MG63 (cell line): ENCODE data around the gene DOCK10. TPM values are rescaled to one million over a fixed set of nuclear protein-coding genes. Genes with fewer than 3 reads are reported as not detected.

Source experiments
- DNase-seq: peaks from one replicate; pipeline ENCODE4 v3.0.0-alpha.2; 2020
- H3K27me3 ChIP-seq: fragments of 250-450 bp; sonication (Bioruptor Pico); 2 replicates; pipeline ENCODE4 v1.5.1; 2020; ENCODE audit warnings: mild to moderate bottlenecking, moderate library complexity
- H3K36me3 ChIP-seq: fragments of 250-450 bp; sonication (Bioruptor Pico); 2 replicates; pipeline ENCODE4 v1.5.1; 2020; ENCODE audit warnings: mild to moderate bottlenecking, moderate library complexity
- H3K4me3 ChIP-seq: fragments of 250-450 bp; sonication (Bioruptor Pico); 2 replicates; pipeline ENCODE4 v1.5.1; 2020; ENCODE audit warnings: mild to moderate bottlenecking, moderate library complexity
- H3K9me3 ChIP-seq: fragments of 250-450 bp; sonication (Bioruptor Pico); 2 replicates; pipeline ENCODE4 v1.5.1; 2020; ENCODE audit warnings: mild to moderate bottlenecking, moderate library complexity
- total RNA-seq: library from RNA; depleted of rRNA; stranded (reverse); fragments of >200 nt; shearing (Covaris generic); gene quantifications from 2 replicates; pipeline ENCODE4 v1.2.3, GENCODE V29; 2014; ENCODE audit warnings: low replicate concordance

The DOCK10 gene
- total RNA-seq, 1 experiment from 2014 or later: 10.1 TPM

- H3K9me3 ChIP-seq: no peaks in the 10 kb centered on the region
- H3K4me3 ChIP-seq: no peak overlapping the region
- no peak for DNase-seq
- no peaks in the 10 kb centered on the region for H3K27me3 ChIP-seq
- 0 out of 2 replicates have a peak, but pooled peaks cover 4% of the 10 kb centered on the region for H3K36me3 ChIP-seq
Observed at GRCh38 chr2:225004597-225004996, 37.7 kb downstream of the DOCK10 start.

DNA sequence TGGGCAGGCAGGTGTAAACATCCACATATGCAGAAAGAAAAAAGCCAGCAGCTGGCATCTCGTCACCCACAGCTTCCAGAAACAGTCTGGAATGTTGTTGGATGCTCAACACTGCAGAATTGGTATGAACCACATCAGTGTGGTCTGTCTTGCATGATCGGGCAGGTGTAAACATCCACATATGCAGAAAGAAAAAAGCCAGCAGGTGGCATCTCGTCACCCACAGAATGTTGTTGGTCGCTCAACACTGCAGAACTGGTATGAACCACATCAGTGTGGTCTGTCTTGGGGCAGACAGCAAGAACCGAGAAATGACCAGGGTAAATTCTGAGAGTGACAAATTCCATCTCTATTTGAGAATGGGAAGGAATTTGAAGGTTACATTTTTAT lies 39.6 kb downstream of the DOCK10 start:
- no peaks in the 10 kb centered on the region for H3K27me3 ChIP-seq
- DNase-seq: no peak
- no peak overlapping the region for H3K4me3 ChIP-seq
- H3K36me3 ChIP-seq: 0 out of 2 replicates have a peak, but pooled peaks cover 4% of the 10 kb centered on the region
- H3K9me3 ChIP-seq: no peaks in the 10 kb centered on the region

GRCh38 chr2:225002039-225002655 lies 40.1 kb downstream of the DOCK10 start:
- DNase-seq: peak; percentile 24
- H3K4me3 ChIP-seq: no peak overlapping the region
- 0 out of 2 replicates have a peak, but pooled peaks cover 4% of the 10 kb centered on the region for H3K36me3 ChIP-seq
- H3K9me3 ChIP-seq: no peaks in the 10 kb centered on the region
- no peaks in the 10 kb centered on the region for H3K27me3 ChIP-seq

GRCh38 chr2:224999754-225000153 lies 42.5 kb downstream of the DOCK10 start:
- H3K27me3 ChIP-seq: no peaks in the 10 kb centered on the region
- DNase-seq: no peak
- peaks cover 4% of the 10 kb centered on the region; the same call in 1 of the 2 replicates for H3K36me3 ChIP-seq
- no peak overlapping the region for H3K4me3 ChIP-seq
- no peaks in the 10 kb centered on the region for H3K9me3 ChIP-seq

DNA sequence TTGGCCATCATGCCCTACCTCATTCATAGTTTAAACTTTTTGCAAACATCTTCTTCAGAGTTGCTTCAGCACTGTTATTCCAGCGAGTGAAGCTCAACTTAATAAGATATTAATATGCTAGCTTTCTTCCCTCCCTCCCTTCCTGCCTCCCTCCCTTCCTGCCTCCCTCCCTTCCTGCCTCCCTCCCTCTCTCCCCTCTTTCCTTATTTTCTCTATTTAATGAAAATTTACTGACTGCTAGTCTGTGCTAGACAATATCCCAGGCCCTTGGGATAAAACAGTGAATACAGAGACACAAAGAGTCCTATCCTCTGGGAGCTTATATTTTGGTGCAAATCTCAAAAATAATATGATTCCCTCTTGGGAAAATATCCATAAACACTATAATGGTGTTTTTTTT lies 42.9 kb downstream of the DOCK10 start:
- H3K36me3 ChIP-seq: peaks cover 4% of the 10 kb centered on the region; the same call in 1 of the 2 replicates
- no peaks in the 10 kb centered on the region for H3K27me3 ChIP-seq
- no peaks in the 10 kb centered on the region for H3K9me3 ChIP-seq
- DNase-seq: no peak
- H3K4me3 ChIP-seq: no peak overlapping the region

DNA sequence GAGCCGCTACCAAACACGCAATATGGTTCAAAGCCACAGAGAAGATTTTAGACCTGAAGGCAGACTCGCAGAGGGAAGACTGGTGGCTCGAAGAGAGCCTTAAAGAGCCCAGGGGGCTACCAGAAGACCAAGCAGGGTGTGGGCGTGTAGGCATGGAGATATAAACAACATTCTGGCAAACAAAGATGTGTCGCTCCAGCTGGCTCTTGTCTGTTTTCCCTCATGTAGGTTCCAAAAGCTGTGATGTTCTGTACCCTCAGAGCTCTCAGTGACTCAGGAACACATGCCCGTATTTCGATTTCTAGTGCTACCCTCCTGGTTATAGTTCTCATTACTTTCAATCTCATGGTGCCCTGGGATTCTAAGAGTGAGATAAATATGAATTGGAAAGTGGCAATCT lies 44.5 kb downstream of the DOCK10 start:
- no peak for DNase-seq
- H3K27me3 ChIP-seq: no peaks in the 10 kb centered on the region
- H3K9me3 ChIP-seq: no peaks in the 10 kb centered on the region
- peaks cover 4% of the 10 kb centered on the region; the same call in 1 of the 2 replicates for H3K36me3 ChIP-seq
- H3K4me3 ChIP-seq: no peak overlapping the region

DNA sequence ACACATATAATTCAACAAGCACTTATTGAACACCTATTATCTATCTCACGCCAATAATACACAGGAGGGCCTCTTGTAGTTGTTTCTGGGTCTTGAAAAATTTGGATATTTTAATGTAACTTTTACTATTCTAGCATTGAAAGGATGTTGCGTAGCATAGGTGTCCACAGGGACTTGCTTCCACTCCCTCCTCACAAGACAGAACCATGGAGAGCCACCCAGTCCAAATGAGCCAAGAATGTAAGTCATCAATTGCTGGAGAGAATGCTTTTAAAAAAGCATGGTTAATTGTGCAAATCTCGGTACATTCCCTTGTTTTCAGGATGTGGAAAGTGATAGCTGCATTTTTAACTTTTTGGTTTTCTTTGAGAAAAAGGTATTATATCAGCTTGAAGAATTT lies 46.8 kb downstream of the DOCK10 start:
- H3K9me3 ChIP-seq: no peaks in the 10 kb centered on the region
- no peak overlapping the region for H3K4me3 ChIP-seq
- no peaks in the 10 kb centered on the region; the same call in 1 of the 2 replicates for H3K36me3 ChIP-seq
- H3K27me3 ChIP-seq: no peaks in the 10 kb centered on the region
- no peak for DNase-seq

DNA sequence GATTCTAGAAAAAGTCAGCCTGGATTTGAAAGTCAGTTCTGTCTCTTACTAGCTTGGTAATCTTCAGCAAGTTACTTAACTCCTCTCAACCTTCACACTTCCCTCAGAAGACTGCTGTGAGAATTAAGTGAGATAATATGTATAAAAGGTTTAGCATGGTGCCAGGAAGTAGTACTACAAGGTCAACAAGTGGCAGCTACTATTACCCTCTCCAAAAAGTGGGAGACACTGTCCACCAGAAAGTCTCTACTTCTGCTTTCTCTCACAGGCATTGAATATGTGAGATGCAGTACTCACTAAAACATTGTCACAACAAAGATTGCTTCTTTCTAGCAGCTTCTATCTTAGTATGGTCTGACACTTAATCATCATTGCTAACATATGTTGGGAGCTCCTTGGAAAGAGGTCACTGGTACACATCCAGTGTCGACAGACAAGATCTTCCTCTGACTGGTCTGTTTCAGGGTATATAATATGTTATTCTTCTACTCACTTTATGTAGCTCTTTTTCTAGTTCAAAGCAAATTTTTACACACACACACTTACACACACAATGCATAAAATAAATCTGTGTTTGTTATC lies 47.9 kb downstream of the DOCK10 start:
- Histone ChIP-seq H3K9me3 (no peaks in the 10 kb centered on the region), H3K27me3 (no peaks in the 10 kb centered on the region)
- DNase-seq: no peak

DNA sequence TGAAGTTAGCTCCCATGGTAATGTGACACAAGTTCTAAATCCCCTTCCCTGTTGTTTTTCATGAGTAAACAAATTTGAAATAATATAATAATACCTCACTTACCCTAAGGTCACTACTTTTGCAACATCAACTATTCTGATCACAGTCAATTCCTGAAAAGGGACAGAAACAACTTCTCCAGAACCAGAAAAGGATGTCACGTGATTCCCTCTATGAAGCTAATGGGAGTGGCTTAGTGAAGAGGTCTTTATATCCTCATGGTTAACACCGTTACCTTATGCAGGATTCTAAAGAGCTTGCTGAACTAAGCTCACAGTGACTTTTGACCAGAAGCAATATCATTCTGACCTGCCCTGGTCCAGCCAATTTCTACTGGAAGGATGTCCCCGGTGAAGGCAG lies 51.6 kb downstream of the DOCK10 start:
- DNase-seq: no peak
- Histone ChIP-seq H3K36me3 (no peaks in the 10 kb centered on the region; the same call in 1 of the 2 replicates), H3K4me3 (no peak overlapping the region), H3K9me3 (no peaks in the 10 kb centered on the region), H3K27me3 (no peaks in the 10 kb centered on the region)

More for the DNA sequence above, 47.9 kb downstream of the DOCK10 start:
- H3K4me3 ChIP-seq: no peak overlapping the region
- no peaks in the 10 kb centered on the region; the same call in 1 of the 2 replicates for H3K36me3 ChIP-seq

DNA sequence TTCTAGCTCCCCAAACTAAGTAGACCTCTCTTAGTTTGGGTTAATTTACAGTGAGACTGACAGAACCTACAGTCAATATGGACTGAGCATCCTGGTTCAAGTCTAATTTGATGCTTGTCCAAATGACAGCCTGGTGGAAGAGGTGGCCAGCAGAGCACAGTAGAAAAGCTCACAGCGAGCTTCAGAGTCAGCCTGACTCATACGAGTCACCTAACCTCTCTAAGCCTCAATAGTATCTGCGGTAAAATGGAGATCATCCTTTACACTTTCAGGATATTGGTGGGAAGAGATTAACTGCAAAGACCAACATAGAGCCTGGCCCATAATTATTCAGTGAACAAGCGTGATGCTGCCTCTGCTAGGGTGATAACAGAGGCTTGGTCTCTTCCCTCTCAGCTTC lies 54.5 kb downstream of the DOCK10 start:
- no peaks in the 10 kb centered on the region for H3K9me3 ChIP-seq
- DNase-seq: peak; percentile 21
- no peaks in the 10 kb centered on the region for H3K27me3 ChIP-seq
- H3K4me3 ChIP-seq: no peak overlapping the region
- no peaks in the 10 kb centered on the region for H3K36me3 ChIP-seq

- no peak for DNase-seq
- Histone ChIP-seq H3K4me3 (no peak overlapping the region), H3K27me3 (no peaks in the 10 kb centered on the region), H3K36me3 (no peaks in the 10 kb centered on the region), H3K9me3 (no peaks in the 10 kb centered on the region)
Observed at GRCh38 chr2:224986477-224986876, 55.8 kb downstream of the DOCK10 start.

DNA sequence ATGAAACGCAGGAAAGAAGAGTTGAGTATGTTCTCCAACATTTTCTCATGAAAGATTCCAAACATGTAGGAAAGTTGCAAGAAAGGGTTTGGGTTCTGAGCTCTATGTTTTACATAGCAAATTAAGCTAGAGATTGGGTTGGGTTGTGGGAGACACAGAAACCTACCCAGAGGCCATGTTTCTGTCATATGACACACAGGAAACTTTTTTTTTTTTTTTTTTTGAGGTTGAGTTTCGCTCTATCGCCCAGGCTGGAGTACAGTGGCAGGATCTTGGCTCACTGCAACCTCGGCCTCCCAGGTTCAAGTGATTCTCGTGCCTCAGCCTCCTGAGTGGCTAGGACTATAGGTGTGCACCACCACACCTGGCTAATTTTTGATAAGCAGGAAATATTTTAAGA lies 57.6 kb downstream of the DOCK10 start:
- DNase-seq: no peak
- H3K36me3 ChIP-seq: no peaks in the 10 kb centered on the region
- no peaks in the 10 kb centered on the region for H3K9me3 ChIP-seq
- H3K4me3 ChIP-seq: no peak overlapping the region
- no peaks in the 10 kb centered on the region for H3K27me3 ChIP-seq

DNA sequence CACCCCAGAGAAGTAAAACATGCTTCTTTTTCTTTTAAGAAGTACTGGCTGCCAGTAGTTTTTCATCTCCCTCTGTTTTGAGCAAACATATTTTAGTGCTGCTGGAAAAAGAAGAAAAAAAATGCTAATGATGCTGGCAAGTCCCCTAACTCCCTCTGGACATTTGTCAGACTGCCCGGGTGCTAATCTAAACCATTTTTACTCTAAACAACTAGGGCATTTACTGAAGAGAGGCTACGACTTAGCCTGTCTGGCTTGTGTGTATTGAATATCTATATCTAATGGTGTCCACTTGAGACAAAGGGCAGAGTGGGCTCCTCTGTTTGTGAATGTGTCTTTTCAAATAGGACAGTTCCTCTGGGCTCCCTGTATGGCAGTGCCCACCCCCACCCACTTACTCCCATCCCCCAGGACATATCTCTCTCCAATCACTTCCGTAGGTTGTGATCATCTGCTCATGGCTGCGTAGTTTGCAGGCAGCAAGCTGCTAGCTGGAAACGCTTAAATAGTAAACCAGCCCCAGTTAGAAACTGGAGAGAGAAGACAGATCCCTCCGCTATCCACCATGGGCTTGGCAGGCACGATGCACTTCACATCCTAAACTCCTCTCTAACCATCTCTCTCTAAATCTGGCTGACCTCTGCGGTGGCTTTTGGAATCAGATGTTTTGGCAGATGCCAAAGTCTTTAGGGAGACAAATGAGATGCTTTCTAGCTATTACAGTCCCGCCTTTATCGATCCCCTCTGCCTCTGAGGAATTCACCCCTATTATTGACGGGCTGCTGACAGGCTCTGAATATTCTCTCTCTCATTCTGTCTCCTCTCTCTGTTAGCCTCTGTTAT lies 58.3 kb downstream of the DOCK10 start:
- H3K27me3 ChIP-seq: no peaks in the 10 kb centered on the region
- peak; percentile 22 for DNase-seq
- no peaks in the 10 kb centered on the region for H3K9me3 ChIP-seq
- peak overlapping the region; percentile 38 for H3K4me3 ChIP-seq
- H3K36me3 ChIP-seq: no peaks in the 10 kb centered on the region

- H3K4me3 ChIP-seq: peak overlapping the region; percentile 38
- no peaks in the 10 kb centered on the region for H3K36me3 ChIP-seq
- H3K9me3 ChIP-seq: no peaks in the 10 kb centered on the region
- DNase-seq: peak; percentile 27
- H3K27me3 ChIP-seq: no peaks in the 10 kb centered on the region
Observed at GRCh38 chr2:224982910-224983711, 59.2 kb downstream of the DOCK10 start.

DNA sequence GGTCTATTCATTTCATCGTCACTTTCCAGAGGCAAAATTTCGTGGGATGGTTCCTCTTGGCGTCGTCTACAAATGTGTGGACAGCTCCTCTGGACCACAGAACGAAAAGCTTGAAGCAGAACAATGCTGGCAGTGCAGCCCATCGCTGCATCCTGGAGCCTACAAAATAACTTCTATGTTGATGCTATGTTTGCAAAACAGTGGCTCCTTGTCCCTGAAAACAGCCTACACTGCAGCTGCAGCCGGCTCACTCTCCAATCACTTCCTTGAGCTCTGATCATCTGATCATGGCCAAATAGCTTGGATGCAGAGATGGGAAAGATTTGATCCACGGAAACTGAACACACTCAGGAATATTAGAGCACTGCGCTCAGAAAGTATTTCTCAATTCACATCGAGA lies 60.0 kb downstream of the DOCK10 start:
- Histone ChIP-seq H3K27me3 (no peaks in the 10 kb centered on the region), H3K4me3 (peak overlapping the region; percentile 38), H3K9me3 (no peaks in the 10 kb centered on the region), H3K36me3 (no peaks in the 10 kb centered on the region)
- no peak for DNase-seq

GRCh38 chr2:224976629-224977525 lies 65.4 kb downstream of the DOCK10 start:
- H3K9me3 ChIP-seq: no peaks in the 10 kb centered on the region
- no peak overlapping the region for H3K4me3 ChIP-seq
- H3K36me3 ChIP-seq: no peaks in the 10 kb centered on the region
- H3K27me3 ChIP-seq: no peaks in the 10 kb centered on the region
- DNase-seq: no peak
